Cardiac muscle cell (in vitro differentiated cells and primary cell): ENCODE data around the gene PAGE3. TPM values are rescaled to one million over a fixed set of nuclear protein-coding genes. Genes with fewer than 3 reads are reported as not detected.

Source experiments
- DNase-seq, 2 donors: peaks; one replicate each; pipeline versions ENCODE4 v3.0.0 to v3.0.0-alpha.2; 2010 to 2017; ENCODE audit warnings: low read depth in 1 of 2, low spot score in 1 of 2
- H3K27ac ChIP-seq: fragments of 200-600 bp; sonication (generic); 2 replicates; pipeline ENCODE4 v1.5.1; 2016
- H3K27me3 ChIP-seq: fragments of 200-600 bp; sonication (generic); 2 replicates; pipeline ENCODE4 v1.6.0; 2016; ENCODE audit warnings: control low read depth
- H3K36me3 ChIP-seq: fragments of 200-600 bp; sonication (generic); 2 replicates; pipeline ENCODE4 v1.5.1; 2016; ENCODE audit warnings: control low read depth
- H3K4me1 ChIP-seq: fragments of 200-600 bp; sonication (generic); 2 replicates; pipeline ENCODE4 v1.8.1; 2017; ENCODE audit warnings: low read depth, mild to moderate bottlenecking, mixed run types
- H3K4me3 ChIP-seq: fragments of 200-600 bp; sonication (generic); 2 replicates; pipeline ENCODE4 v1.5.1; 2016; ENCODE audit warnings: mild to moderate bottlenecking
- H3K9me3 ChIP-seq: fragments of 200-600 bp; sonication (generic); 2 replicates; pipeline ENCODE4 v1.5.1; 2017; ENCODE audit warnings: low read depth, mild to moderate bottlenecking, control low read depth
- polyA plus RNA-seq: library from polyadenylated mRNA; unstranded; fragments of >200 nt; fragmentation: Nextera tagmentation; extraction: Ambion mirVana; gene quantifications from 2 replicates; pipeline ENCODE4 v1.2.1, GENCODE V29; 2016
- total RNA-seq: library from RNA; depleted of rRNA; stranded (reverse); fragments of >200 nt; gene quantifications from 2 replicates; pipeline ENCODE4 v1.2.3, GENCODE V29; 2016
- TF ChIP-seq, protein P1 (sequence below): IDR thresholded peaks from 2 replicates; pipeline ENCODE4 v1.5.1; 2012; ENCODE audit warnings: low read depth, mild to moderate bottlenecking, low read length

PAGE3 gene
- total and polyA plus RNA-seq, 2 experiments from 2014 or later, result not detected

DNA sequence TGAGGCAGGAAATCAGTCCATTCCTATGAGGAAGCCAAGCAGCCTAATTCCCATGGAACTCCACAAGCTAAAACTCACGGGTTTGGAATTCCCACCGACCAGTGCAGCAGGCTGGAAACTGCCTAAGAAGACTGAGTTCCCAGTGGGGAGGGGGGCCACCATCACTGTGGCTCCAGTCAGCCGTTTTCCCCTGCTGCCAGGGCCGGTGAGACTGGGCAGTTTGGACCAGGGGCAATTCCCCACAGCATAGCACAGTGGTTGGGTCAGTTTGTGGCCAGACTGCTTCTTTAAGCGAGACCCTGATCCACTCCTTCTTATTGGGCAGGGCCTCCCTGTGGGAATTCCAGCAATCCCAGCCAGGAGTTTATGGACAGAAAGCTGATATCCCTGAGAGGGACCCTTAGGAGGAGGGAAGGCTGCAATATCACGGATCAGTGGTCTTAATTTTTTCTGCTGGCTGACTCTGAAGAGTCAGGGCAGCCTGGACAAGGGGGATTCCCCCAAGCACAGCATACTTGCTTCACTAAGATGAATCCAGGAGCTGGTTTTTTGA, 23.9 kb downstream of the PAGE3 start:
- Histone ChIP-seq H3K27ac (no peak overlapping the region), H3K4me3 (no peak overlapping the region), H3K27me3 (no peaks in the 10 kb centered on the region), H3K4me1 (no peaks in the 10 kb centered on the region), H3K9me3 (no peaks in the 10 kb centered on the region), H3K36me3 (no peaks in the 10 kb centered on the region)
- TF ChIP-seq, protein P1, sequence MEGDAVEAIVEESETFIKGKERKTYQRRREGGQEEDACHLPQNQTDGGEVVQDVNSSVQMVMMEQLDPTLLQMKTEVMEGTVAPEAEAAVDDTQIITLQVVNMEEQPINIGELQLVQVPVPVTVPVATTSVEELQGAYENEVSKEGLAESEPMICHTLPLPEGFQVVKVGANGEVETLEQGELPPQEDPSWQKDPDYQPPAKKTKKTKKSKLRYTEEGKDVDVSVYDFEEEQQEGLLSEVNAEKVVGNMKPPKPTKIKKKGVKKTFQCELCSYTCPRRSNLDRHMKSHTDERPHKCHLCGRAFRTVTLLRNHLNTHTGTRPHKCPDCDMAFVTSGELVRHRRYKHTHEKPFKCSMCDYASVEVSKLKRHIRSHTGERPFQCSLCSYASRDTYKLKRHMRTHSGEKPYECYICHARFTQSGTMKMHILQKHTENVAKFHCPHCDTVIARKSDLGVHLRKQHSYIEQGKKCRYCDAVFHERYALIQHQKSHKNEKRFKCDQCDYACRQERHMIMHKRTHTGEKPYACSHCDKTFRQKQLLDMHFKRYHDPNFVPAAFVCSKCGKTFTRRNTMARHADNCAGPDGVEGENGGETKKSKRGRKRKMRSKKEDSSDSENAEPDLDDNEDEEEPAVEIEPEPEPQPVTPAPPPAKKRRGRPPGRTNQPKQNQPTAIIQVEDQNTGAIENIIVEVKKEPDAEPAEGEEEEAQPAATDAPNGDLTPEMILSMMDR, result no peak
- DNase-seq, result no peak

DNA sequence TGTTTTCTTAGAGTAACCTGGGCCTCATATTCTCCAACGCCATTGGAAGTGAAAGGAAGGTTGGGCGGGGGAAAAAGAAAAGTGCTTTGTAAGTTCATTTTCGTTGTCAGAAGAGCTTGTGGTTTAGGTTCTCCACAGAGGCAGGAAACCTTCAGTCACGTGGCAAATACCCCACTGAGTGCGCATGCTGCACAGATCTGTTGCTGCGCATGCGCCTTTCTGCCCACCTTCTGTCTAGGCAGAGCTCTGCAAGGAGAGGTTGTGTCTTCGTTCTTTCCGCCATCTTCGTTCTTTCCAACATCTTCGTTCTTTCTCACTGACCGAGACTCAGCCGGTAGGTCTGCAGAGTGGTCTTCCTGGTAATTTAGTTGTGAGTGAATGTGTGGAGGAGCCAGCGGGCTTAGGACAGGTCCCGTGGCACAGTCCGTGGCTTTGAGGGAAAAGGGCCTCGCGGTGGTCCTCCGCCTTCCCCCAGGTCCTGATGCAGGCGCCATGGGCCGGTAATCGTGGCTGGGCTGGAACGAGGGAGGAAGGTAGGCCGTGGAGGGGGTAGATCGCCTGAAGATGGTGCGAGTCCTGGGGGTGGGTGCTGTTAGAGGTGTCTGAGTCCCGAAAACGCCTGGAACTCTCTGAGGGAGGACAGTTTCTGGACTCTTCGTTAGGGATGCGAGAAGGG, 44.5 kb downstream of the PAGE3 start, which contains the start of gene PAGE5:
TSS of gene PAGE5 (plus strand) at position 228 of the 676 bp plus-strand sequence. CDS start 1,037 bp downstream, outside the sequence.
- H3K36me3 ChIP-seq, result no peaks in the 10 kb centered on the region
- no peak for DNase-seq
- H3K27ac ChIP-seq, result no peak within 1 kb of the TSS

DNA sequence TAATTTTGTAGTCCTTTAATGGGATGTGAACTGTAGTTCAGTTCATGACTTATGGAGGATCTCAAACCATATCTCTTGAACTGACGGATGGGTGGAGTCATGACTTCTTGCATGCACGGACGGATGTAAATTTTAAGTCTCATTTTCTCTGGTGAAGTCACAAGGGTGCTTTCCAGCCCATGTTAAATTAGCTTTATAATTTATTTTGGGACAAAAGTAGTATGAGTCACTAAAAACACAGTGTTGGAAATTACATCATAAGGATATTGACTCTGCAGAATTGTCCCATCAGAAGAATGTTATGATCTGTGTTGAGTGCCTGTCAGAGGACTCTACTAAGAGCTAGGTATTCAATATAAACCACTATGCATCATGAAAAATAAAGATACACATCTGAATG, 51.3 kb downstream of the PAGE3 start:
- TF ChIP-seq, protein P1, result no peak
- no peak overlapping the region for H3K27ac ChIP-seq
- DNase-seq, result no peak

More for the DNA sequence above, 44.5 kb downstream of the PAGE3 start, which contains the start of gene PAGE5:
- H3K9me3 ChIP-seq, result no peaks in the 10 kb centered on the region
- no peaks in the 10 kb centered on the region for H3K4me1 ChIP-seq
- no peaks in the 10 kb centered on the region for H3K27me3 ChIP-seq
- TF ChIP-seq, protein P1, result no peak
- no peak within 1 kb of the TSS for H3K4me3 ChIP-seq

DNA sequence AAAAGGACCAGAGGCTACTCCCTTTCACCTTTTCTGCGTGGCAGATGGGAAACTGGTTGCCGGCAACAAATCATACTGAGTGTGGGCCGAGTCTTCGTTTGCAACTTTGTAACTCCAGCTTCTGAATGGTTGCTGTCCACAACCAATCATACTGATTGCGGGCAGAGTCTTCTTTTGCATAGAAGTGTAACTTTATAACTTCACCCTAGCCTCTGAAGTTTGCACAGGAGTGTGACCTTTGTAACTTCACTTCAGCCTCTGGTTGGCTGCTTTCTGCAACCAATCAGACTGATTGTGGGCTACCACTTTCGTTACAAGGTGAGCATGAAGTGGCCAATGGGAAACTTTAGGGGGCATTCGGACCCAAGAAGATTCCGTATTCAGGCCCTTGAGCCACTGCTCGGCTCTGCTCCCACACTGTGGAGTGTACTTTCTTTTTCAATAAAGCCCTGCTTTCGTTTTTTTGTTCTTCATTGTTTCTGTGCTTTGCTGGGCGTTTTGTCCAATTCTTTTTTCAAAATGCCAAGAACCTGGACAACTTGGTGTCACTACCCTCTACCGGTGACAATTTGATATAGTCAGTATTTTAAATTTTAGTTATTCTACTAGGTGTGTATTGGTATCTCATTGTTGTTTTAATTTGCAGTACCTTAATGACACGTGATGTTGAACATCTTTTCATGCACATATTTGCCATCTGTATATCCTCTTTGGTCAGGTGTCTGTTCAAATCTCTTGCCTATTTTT, 53.6 kb downstream of the PAGE3 start:
- Histone ChIP-seq H3K4me1 (no peaks in the 10 kb centered on the region), H3K36me3 (no peaks in the 10 kb centered on the region), H3K4me3 (no peak overlapping the region), H3K9me3 (no peaks in the 10 kb centered on the region), H3K27ac (no peak overlapping the region), H3K27me3 (no peaks in the 10 kb centered on the region)
- DNase-seq, result no peak
- TF ChIP-seq, protein P1, result no peak

More for the DNA sequence above, 51.3 kb downstream of the PAGE3 start:
- Histone ChIP-seq H3K4me1 (no peaks in the 10 kb centered on the region), H3K27me3 (no peaks in the 10 kb centered on the region), H3K36me3 (no peaks in the 10 kb centered on the region), H3K9me3 (no peaks in the 10 kb centered on the region), H3K4me3 (no peak overlapping the region)

Other genes with a start within 250 kb of the PAGE3 start
- gene ALAS2, start 233.9 kb downstream of the PAGE3 start, total RNA-seq, result 4.3 and 6.8 TPM in 2 replicates
- 1.6 and 5.1 TPM in 2 replicates for gene ALAS2, start 233.9 kb downstream of the PAGE3 start, polyA plus RNA-seq
- not detected in 2 replicates for gene PAGE2B, start 189.9 kb downstream of the PAGE3 start, total RNA-seq
- 0.62 TPM in 1 of 2 replicates, not detected in the other for gene PAGE2B, start 189.9 kb downstream of the PAGE3 start, polyA plus RNA-seq
- gene PAGE2, start 175.9 kb downstream of the PAGE3 start, total RNA-seq, result not detected in 2 replicates
- not detected in 2 replicates for gene PAGE2, start 175.9 kb downstream of the PAGE3 start, polyA plus RNA-seq
- not detected in 2 replicates for gene PAGE5, start 44.6 kb downstream of the PAGE3 start, total RNA-seq
- gene PAGE5, start 44.6 kb downstream of the PAGE3 start, polyA plus RNA-seq, result not detected in 2 replicates
- 65.7 and 88.9 TPM in 2 replicates for gene MAGEH1, start 187.2 kb upstream of the PAGE3 start, total RNA-seq
- gene MAGEH1, start 187.2 kb upstream of the PAGE3 start, polyA plus RNA-seq, result 80.4 and 86.7 TPM in 2 replicates
- gene USP51, start 224.9 kb upstream of the PAGE3 start, total RNA-seq, result 4.8 and 7.3 TPM in 2 replicates
- gene USP51, start 224.9 kb upstream of the PAGE3 start, polyA plus RNA-seq, result 1.4 and 2.6 TPM in 2 replicates